Mesenteric fat pad (tissue), 1 donor: ENCODE data around the gene STIM1. TPM values are rescaled to one million over a fixed set of nuclear protein-coding genes. Genes with fewer than 3 reads are reported as not detected.

Experiments
- DNase-seq: peaks from one replicate; pipeline ENCODE4 v3.0.0-alpha.2; 2020; ENCODE audit warnings: low spot score
- total RNA-seq: library from RNA; stranded (reverse); fragmentation: NEBNext Ultra II Directional; extraction: Animal tissue kit (Norgen Biotek cat#: 25700); gene quantifications from one replicate; pipeline ENCODE4 v1.2.1, GENCODE V29; 2021
- donor health status: DM: yes; HTN: yes; CAD: no.

The STIM1 gene
- total RNA-seq, 1 donor from 2014 or later: 125 TPM

DNA sequence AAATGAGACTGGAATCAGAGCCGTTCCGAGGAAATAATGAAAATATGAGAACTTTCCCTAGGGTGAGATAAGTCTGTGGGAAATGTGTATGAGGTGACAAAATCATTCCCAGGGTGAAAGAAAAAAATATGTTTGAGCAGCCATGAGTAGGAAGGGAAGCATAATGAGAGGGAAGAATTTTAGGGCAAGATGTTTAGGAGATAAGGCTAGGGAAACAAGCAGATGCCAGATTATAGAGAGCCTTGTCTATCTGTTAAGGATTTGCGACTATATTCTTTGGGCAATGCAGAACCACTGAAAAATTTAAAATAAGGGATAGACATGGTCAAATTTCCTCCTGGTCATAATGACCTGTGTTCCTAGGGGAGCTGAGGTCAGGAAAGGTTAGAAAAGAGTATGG is 54.4 kb downstream of the STIM1 start:
- DNase-seq: no peak

DNA sequence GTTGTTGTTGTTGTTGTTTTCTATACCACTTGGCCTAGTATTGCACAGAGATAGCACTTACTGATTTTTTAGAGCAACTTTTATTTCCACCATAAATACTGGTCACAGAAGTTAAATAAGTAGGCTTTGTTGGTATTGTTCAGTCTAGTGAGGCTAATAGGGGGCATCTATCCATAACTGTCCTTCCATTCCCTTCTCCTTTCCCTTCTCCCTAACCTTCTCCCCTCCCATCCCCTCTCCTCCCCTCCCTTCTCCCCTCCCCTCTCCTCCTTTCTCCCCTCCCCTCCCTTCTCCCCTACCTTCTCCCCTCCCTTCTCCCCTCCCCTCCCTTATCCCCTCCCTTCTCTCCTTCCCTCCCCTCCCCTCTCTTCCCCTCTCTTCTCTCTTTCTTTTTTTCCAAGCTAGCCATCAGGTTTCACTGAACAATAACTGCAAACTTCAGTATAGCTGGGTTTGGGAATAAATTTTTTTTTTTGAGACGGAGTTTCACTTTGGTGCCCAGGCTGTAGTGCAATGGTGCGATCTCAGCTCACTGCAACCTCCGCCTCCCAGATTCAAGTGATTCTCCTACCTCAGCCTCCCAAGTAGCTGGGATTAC is 56.5 kb downstream of the STIM1 start:
- DNase-seq: no peak

DNA sequence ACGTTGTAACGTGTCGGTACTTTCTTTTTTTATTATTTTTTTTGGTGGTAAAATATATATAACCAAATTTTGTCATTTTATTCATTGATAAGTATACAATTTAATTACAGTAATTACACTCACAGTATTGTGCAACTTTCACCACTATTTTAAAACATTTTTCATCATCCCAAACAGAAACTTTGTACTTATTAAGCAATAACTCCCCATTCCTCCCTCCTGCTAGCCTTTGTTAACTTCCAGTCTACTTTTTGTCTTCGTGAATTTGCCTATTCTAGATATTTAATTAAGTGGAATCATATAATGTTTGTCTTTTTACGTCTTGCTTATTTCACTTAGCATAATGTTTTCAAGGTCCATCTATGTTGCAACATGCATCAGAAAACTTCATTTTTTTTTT is 58.5 kb downstream of the STIM1 start:
- DNase-seq: no peak

DNA sequence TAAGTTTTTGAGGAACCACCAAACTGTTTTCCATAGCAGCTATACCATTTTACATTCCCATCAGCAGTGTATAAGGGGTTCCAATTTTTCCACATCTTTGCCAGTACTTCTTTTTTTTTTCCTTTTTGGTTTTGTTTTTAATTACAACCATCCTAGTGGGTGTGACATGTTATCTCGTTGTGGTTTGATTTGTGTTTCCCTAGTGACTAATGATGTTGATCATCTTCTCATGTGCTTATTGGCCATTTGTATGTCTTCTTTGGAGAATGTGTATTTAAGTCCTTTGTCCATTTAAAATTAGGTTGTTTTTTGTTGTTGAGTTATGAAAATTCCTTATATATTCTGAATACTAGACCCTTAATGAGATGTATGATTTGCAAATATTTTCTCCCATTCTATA is 59.3 kb downstream of the STIM1 start:
- no peak for DNase-seq

DNA sequence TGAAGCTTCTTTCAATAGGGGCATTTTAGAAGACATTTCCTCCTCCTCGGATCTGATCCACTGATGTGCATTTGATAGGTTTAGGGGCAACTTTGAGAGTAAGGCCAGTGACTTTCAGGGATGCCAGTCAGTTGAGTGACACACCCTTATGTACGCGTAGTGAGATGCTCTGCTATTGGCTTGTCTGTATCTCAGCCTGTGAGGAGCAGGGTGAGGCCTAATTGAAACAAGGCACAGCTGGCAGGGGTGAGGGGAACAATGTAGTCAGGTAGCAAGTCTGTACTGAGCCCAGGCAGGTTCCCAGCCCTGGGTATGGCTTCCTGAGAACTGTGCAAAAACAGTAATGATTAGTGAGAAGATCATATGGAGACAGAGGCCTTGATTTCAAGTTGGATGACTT is 61.5 kb downstream of the STIM1 start:
- no peak for DNase-seq

DNA sequence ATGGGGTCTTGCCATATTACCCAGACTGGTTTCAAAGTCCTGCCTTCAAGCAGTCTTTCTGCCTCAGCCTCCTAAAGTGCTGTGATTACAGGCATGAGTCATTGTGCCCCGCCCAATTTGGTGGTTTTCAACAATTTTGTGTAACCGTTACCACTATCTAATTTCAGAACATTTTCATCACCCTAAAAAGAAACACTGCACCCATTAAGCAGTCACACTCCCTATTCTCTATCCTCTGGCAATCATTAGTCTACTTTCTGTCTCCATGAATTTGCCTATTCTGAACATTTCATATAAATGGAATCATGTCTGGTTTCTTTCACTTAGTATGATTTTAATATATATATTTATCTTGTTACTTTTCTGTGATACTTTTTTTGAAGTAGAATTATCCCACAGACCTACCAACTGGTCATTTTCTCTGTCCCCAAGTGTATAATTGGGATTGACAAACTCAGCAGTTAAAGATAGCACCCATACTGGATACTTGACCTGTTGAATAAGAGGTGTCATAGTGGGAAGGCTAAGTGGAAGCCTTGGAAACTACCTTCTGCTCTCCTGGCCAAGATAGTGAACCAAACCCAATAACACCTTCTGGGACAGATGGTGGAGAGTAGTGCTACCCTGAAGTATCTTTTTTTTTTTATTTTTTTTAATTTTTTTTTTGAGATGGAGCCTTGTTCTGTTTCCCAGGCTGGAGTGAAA is 64.8 kb downstream of the STIM1 start:
- no peak for DNase-seq

DNA sequence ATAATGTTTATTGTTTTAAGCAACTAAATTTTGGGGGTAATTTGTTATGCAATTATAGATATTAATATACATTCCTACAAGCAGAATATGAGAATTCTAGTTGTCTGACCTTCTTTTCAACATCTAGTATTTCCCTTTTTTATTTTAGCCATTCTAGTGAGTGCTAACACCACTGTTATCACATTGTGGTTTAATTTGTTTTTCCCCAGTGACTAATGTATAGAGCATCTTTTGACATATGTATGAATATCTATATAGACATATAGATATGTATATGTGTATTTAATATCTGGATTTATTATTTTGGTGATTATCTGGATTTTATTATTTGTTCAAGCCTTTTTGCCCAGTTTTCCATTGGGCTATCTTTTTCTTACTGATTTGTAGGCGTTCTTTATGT is 66.6 kb downstream of the STIM1 start:
- DNase-seq: no peak

DNA sequence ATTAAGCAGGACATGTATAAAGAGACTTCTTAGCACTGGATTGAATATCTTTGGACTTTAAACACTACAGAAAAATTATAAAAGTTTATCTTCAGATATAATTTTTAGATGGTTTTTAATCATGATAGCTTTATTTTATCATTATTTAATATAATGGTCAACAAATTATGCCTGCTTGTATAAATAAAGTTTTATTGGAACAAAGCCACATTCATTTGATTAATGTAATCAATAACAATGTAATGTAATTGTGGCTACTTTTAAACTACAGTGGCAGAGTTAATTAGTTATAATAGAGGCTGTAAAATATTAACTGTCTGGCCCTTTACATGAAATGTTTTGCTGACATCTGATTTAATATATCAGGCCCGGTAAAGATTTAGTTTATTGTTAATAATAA is 70.0 kb downstream of the STIM1 start:
- DNase-seq: no peak

DNA sequence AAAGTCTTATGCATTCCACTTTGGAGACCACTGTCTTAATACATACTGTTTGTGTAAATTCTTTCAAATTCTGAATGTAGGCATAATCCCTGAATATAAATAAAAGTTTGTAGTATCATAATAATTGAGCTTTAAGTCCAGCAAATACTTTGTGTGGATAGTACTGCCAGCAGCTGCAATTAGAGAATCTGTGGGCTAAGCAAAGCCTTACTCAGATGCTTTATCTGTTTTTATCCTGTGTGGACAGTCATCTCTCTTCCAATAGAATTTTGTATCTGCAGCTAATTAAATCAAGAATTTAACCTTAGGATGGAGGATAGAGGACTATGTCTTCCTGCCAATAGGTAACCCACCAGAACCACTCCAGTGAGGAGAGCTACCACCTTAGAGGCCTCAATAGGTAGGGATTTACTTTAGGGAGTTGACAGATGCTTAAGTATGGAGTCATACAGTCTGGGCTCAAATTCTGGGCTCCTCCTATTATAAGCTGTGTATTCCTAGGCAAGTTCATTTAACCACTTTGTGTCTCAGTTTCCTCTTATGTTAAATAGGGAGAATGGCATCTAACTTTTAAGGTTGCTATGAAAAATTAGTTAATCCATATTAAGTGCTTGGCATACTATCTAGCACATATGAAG is 71.1 kb downstream of the STIM1 start:
- no peak for DNase-seq

DNA sequence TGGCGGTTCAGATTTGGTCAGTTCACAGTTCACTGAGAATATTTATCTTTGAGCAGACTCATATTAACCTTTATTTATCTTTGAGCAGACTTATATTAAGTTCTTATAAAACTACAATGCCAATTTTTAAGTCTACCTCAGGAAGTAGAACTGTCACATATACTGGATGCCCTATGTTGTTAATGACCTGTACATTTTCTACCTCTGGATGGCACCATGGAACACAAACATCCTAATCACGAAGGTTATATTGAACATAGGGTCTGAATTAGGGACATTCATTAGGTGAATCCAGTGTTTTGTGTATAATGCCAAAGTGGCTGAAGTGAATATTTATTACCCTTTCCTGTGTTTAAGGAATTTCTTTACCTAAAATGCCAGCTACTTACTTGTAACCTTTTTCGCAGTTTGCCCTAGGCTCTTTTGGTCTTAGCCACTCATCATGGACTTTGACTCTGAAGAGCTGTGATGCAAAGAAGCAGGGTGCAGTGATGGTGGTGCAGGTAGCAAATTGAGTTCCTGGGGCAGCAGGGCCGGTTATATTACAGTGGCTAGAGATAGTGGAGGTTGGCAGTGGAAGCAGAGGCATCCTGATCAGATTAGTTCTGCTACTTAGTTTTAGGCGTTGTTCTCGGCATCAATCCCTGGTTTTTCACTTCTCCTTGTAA is 71.8 kb downstream of the STIM1 start:
- no peak for DNase-seq

DNA sequence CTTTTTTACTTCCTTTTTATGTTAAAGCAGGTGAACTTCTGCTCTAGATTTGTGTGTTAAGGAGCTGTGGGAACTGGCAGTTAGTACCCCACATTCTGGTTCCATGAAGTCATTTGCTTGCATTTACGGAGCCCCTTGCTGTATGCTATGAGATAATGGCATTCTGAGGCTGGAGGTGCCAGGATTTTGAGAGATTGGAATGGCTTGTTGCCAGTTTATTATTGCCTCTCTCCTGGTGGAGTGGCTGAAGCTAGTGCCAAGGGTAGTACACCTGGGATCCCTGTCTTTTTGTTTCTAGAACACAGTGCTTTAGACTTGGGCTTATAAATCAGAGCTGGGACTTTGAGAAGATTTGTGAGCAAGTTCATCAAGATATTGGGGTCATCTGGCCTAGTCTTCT is 73.8 kb downstream of the STIM1 start:
- DNase-seq: no peak

DNA sequence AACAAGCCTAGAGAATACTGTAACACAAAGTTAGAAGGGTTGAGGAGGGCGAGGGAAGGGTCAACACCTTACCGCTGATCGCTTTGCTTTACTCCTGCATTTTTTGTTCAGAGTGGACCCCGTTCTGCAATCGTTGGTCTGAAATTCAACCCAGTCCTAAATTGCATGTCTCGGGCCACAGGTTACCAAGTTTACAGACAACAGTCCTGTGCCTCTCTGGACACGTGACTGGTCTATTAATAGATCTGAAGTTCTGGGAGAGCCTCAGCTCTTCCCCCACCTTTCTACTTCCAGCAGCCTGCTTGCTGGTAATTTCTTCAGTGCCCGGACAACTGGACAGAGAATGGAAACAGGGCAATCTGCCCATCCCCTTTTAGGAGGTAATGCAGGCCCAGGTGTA is 74.2 kb downstream of the STIM1 start:
- DNase-seq: no peak

DNA sequence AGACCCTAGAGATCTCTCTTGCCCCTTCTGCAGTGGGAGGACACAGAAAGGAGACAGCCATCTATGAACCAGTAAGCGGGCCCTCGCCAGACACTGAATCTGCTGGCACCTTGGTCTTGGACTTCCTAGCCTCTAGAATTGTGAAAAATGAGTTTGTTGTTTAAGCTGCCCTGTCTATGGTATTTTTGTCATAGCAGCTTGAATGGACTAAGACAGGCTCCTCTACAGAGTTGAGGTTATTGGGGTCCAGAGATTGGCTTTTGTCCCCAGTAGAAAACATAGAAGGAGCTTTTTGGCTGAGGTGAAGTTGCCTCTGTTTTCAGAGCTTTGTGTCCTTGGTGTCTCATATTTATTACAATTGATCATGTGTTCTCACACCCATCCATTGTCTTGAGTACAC is 77.2 kb downstream of the STIM1 start:
- DNase-seq: no peak

DNA sequence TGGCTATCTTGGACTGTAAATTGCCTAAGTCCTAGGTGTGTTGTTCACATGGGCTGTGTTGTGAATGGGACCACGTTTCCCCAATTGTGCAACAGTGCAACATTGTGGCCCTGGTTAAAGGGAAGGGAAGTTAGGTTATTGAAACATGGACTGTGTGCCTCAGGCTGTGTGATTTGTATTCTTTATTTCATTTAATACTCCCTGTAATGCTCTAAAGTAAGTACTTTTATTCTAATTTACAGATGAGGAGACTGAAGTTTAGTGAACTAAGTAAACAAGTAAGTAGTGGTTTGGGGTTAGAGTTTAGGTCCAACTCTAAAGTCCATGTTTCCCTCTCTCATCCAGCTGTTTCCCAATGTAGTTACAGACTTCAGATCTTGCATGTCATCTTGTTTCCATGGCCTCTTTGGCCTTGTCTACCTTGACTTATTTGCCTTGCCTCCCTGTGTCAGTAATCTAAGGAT is 77.7 kb downstream of the STIM1 start:
- DNase-seq: no peak

DNA sequence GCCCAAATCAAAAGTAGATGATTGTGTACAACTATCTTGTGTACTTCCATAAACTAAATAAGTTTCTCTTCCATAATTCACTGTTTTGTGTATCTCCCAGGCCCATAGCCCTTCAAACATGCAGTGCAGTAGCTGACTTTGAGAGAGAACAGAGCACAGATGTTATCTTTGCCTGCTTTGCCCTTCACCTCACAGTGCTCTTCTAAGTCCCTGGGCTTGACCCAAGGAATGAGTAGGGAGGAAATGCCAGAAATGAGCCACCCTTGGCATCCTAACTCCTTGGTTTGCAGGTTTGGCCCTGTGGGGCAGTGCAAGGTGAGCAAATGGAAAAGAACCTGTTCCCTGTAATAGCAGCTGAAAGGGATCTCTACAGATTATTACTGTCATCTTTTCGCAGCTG is 79.2 kb downstream of the STIM1 start:
- no peak for DNase-seq

DNA sequence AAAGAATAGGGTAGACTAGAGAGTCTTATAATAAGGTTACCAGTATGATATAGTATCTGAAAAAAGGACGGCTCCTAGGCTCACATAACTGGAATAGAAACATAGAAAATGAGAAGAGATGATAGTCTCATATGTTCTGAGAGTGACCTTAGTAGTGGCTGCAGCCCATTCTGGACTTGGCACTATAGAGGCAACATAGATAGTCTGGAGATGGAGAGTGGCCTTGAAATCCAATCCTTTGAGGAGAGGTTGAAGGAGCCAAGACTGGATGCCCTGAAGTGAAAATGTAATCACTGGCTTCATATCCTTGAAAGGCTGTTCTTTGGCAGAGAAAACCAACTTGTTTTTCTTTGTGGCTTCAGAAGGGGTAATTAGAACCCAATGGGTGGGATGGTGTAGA is 81.1 kb downstream of the STIM1 start:
- no peak for DNase-seq

DNA sequence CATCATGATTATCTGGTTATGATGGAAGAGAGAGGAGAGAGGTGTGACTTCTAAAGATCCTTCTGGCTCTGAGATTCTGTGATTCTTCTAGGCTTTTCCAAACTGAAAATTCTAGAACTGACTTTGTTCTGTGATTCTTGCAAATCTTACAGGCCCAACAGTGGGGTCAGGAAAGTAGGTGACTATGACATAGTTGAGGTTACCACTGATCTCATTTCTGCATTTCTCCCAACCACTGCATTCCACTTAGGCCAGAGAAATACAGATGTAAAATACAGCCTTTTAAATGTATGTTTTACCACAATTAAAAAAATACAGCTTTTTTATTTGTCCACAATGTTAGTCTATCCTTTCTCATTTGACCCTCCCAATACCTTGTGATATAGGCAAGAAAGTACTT is 83.7 kb downstream of the STIM1 start:
- DNase-seq: no peak

DNA sequence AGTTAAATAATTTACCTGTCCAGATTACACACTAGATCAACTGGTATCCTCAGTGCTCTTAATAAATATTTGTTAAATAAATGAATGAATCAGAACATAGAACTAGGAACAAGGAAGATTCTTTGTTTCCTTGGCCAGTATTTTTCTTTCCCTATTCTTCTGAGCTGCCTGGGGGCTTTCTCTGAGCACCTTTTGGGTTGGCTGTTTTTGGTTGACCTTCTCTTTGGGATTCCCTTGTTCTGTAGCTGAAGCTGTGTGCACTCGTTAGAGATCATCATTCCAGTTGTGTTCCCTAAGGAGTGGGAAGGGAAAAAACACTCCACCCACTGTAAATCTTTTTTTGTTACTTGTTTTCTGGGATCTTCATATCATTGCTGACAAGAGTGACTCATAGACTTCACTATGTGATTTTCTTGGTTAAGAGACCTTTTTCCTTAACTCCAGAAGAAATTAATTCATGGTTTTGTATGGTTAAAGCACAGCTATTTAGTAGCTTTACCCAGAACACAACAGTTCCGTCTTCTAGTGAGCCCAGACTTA is 84.3 kb downstream of the STIM1 start:
- no peak for DNase-seq

DNA sequence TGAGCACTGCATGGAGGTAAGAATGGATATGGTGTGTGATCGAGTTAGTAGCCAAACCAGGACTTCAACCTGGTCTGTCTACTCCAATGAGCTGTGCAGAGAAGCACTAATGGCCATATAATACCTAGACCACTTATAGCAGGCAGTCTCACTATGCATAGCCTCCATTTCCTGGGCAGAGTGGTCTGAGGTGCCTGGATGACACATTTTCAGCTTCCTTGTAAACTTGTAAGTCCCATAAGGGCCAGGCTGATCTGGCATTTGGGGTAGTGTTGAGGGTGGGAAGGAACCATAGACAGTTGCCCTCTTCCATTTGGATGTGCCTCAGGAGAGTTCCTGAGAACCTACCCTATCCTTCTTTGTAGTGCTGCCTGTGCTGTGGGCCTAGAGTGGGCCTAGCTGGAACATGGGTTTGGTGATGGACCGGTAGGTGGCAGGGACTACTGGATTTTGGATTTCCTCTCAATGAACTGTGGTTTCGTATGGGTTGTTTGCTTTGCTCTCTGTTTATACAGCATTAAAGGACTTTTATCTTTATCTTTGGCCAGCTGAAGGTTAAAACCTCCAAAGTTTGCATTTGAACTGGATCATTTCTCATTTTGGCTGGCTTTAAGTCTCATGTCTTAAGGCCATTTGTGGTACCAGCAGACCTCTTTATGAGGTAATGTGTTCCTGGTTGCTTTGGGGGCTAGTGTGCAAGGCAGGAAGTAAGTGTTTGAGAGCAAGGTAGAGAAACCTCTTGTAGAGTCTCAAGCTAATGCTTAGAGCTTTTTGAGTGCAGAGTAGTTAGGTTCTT is 86.9 kb downstream of the STIM1 start:
- no peak for DNase-seq

DNA sequence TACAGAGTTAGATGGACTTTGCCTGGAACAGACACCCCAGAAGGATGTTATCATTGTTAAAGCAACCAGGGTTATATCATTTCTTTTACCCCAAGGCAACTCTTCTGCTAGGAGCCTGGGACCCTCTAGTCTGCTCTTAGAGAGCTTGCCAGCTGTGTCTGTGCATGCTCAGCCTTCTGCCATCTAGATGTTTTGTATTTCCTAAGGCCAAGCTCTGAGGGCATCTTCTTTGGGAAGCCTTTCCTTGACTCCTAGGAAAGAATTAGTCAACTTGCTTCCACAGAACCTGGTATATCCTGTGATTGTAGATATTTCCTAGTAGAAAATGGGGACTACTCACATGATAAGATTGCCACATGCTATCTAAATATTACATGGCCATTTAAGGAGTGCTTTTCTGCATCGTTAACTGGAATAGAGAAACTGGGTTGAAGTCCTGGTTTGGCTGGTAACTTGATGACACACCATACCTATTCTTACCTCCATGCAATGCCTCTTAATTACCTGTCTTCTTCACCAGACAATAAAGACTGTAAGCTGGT is 87.6 kb downstream of the STIM1 start:
- DNase-seq: no peak

DNA sequence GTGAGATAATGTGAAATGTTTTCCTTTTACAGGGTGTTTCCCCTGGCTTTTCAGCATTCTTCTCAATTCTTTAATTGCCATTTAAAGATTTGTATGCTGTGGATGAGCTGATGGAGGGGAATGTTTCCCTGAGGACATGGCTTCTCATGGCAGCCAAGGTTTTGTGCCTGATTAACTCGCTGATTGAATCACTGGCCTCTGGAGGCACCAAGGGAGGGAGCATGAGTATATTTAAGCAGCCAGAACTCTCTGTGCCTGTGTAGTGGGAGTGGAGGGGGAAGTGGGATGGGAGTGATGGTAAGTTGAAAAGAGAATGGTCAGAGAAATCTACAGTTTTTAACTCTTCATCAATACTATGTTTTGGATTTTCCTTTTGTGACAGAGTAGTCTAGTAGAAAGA is 88.7 kb downstream of the STIM1 start:
- DNase-seq: no peak
